HL-60/S4 treated with retinoic acid at 250 ng/mL for 4 days and 3 days (cell line): ENCODE measurements around the gene MRPS16.

Experiments
- in situ Hi-C: fragments of 300-500 bp; cut with MboI; formaldehyde crosslinking; loops from 2 replicates; pipeline ENCODE4 v1.7.0; 2022; ENCODE audit warnings: low sequenced_read_pairs

Gene MRPS16

GRCh38 chr10:73244866-73245477 is 7.5 kb downstream of the MRPS16 start:
- in situ Hi-C loops: no loop called here

- in situ Hi-C loops: no loop called here
Measured at GRCh38 chr10:73239908-73240307, 12.5 kb downstream of the MRPS16 start.

- in situ Hi-C loops: no loop called here
Measured at GRCh38 chr10:73238990-73239566, 13.4 kb downstream of the MRPS16 start.

DNA sequence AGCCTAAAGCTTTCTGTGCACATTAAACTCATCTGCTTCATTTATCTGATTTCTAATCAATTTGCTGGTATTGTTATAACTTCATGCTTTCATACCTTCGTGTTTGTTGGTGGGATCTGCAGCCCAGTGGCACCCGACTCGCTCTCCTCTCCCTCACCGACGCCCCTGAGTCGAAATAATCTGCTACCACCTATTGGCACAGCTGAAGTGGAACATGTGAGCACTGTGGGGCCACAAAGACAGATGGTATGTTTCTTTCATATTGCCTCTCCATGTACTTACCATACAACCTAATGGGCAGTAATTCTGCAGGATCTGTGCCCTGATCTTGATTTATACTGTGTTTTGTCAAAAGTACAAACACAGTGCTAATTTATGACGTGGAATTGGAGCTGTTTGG is 17.7 kb downstream of the MRPS16 start:
- in situ Hi-C loops: no loop called here

GRCh38 chr10:73233883-73234282 is 18.6 kb downstream of the MRPS16 start:
- in situ Hi-C loops: no loop called here

- in situ Hi-C loops: no loop called here
Measured at GRCh38 chr10:73232887-73233286, 19.6 kb downstream of the MRPS16 start.

DNA sequence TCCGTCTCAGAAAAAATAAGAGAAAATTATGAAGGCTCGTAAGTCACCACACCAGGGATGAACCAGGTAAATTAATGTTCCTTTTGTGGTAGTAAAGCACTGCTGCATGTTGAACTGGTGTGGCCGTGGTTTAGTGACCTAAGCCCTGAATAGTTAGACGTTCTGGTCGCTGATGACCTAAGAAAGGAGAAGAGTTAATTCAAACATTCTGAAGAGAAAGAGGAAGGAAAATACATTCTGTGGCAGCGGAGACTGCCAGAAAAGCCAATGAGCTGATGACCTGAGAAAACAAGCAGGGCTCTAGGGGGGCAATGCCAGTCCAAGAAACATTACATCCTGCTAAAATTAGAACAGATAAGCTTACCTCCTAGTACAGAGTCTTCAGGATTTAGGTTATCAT is 22.9 kb downstream of the MRPS16 start:
- in situ Hi-C loops: no loop called here

DNA sequence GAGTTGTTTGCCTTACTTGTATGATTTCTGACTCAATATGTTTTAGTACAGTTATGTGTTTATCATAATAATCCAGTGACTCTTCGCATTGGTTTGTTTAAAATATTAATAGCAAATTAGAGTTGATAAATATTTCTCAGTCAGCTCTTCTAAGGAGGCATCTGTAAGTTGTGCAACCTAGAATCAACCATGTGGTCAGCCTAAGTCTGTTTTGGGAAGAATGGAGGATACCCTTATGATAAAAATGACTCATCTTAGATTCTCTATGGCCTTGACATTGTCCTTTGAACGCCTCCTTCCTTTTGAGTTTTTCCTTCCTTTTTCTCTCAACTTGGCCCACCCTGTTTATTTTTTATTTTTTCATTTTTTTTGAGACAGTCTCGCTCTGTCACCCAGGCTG is 24.2 kb downstream of the MRPS16 start:
- in situ Hi-C loops: no loop called here

GRCh38 chr10:73226663-73227062 is 25.8 kb downstream of the MRPS16 start:
- in situ Hi-C loops: no loop called here

- in situ Hi-C loops: no loop called here
Measured at GRCh38 chr10:73225518-73225917, 26.9 kb downstream of the MRPS16 start.

DNA sequence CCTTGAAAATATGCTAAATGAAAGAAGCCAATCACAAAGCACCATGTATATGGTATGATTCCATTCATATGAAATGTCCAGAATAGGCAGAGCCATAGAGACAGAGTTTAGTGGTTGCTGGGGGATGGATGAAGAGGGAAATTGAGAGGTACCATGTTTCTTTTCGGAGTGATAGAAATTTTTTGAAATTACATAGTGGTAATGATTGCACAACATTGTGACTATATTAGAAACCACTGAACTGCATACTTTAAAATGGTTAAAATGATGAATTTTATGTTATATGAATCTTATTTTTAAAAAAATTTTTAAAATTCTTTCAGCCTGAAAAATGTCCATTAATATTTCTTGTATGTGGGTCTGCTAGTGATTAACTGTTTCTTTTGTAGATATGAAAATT is 31.5 kb downstream of the MRPS16 start:
- in situ Hi-C loops: no loop called here

DNA sequence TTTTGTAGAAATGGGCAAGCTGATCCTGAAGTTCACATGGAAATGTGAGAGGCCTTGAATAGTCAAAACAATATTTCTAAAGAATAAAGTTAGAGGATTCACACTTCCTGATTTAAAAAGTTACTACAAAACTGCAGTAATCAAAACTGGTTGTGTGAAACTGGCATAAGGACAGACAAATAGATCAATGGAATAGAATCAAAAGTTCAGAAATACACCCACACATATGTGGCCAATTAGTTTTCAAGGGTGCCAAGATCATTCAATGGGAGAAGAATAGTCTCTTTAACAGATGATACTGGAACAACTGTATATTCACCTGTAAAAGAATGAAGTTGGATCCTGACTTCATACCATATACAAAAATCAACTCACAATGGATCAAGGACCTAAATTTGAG is 33.1 kb downstream of the MRPS16 start:
- in situ Hi-C loops: no loop called here

DNA sequence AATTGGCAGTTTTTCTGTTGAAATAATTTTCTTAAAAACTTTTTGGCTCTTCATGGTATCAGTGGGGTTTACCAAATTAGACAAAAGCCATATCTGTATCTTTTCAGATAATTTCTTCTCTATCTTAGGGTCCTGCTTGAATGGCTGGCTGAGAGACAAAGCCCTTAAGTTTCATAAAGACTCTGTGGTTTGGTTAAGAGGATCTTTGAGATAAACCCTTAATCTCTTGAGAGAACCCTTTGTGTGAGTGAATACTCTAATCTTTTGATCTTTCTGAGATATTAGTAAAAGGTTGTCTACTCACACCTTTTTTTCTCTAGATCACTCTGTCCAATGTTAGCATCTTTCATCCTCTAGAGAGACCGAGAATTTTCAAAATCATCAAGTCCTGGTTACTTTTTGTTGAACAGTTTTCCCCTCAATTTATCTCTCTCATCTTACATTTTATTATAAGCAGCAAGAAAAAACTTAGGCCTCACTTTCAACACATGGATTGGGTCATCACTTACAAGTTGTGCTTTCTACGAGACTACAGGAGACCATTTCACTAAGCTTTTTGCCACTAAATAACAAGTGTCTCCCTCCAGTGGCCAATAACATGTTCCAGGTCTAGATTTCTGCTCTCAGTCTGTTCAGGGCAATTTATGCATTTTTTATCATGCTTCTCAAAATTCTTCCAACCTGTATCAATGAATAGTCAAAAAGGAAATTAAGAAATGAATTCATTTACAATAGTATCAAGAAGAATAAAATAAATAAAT is 33.8 kb downstream of the MRPS16 start:
- in situ Hi-C loops: no loop called here

DNA sequence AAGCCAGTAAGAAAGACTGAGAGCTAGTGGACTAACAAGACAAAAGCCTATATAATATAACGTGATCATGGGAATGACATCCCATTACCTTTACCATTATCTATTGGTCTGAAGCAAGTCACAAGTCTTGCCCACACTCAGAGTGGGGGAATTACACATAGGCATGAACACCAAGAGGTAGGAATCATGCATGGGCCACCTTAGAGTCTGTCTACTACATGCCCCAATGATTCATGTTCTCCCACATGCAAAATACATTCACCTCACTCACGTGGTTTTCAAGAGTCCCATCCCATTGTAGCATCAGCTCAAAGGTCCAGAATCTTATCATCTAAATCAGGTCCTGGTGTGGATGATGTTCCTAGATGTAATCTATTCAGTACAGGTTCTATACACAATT is 34.8 kb downstream of the MRPS16 start:
- in situ Hi-C loops: no loop called here

GRCh38 chr10:73215749-73216148 is 36.7 kb downstream of the MRPS16 start:
- in situ Hi-C loops: no loop called here

DNA sequence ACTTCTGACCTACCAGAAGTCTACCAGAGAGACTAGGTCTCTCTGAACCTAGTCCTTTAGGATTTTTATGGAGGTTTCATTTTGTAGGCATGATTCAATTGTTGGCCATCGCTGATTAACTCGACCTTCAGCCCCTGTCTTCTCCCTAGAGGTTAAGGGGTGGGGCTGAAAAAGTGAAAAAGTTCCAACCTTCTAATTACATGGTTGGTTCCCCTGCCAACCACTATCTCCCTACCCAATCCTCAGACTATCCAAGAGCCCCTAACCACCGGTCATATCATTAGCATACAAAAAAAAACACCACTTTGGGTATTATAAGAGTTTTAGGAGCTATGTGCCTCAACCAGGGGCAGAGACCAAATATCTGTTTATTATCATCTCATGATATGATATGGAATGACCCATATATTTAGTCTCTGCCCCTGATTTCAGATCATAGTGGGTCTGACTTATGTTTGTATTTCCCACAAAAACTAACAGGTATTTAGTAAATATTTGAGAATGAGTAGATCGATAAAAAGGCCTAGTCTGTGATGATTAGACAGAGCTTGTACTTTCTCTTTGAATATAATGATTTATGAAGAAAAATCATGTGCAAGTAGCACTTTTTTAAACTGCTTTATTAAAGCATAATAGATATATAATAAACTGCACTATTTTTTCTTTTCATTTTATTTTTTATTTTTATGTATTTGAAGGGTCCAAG is 41.2 kb downstream of the MRPS16 start:
- in situ Hi-C loops: no loop called here

GRCh38 chr10:73210395-73211105 is 41.9 kb downstream of the MRPS16 start:
- in situ Hi-C loops: no loop called here

GRCh38 chr10:73209705-73210104 is 42.7 kb downstream of the MRPS16 start:
- in situ Hi-C loops: no loop called here

DNA sequence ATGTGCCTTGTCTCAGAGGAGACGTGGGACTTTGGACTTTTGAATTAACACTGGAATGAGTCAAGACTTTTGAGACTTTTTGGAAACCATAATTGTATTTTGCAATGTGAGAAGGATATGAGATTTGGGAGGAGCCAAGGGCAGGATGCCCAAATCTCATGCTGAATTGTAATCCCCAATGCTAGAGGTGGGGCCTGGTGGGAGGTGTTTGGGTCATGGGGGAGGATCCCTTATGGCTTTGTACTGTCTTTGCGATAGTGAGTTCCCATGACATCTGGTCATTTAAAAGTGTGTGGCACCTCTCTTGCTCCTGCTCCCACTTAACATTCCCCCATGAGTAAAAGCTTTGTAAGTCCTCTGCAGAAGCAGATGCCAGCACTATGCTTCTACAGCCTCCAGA is 44.6 kb downstream of the MRPS16 start:
- in situ Hi-C loops: no loop called here

GRCh38 chr10:73206385-73206784 is 46.1 kb downstream of the MRPS16 start:
- in situ Hi-C loops: no loop called here

GRCh38 chr10:73205890-73206289 is 46.6 kb downstream of the MRPS16 start:
- in situ Hi-C loops: no loop called here
